CD4-positive, alpha-beta T cell treated with Interleukin-17A for 4 hours (primary cell): ENCODE measurements around the gene TMPO.
"Not testable (repeated sequence)": the region's sequence is repeated elsewhere in the genome, so short reads cannot be mapped to it uniquely, and the experiment has no call there.

Experiments used
- DNase-seq: peaks from one replicate; pipeline ENCODE4 v3.0.0-alpha.2; 2020; ENCODE audit warnings: mixed read lengths

The TMPO gene

GRCh38 chr12:98579347-98579746 lies 64.0 kb downstream of the TMPO start:
- no peak for DNase-seq

GRCh38 chr12:98579835-98580234 lies 64.4 kb downstream of the TMPO start:
- no peak for DNase-seq

- DNase-seq: no peak
Observed at GRCh38 chr12:98580695-98581094, 65.3 kb downstream of the TMPO start.

- DNase-seq: no peak
Observed at GRCh38 chr12:98581101-98581500, 65.7 kb downstream of the TMPO start.

- no peak for DNase-seq
Observed at GRCh38 chr12:98582093-98582492, 66.7 kb downstream of the TMPO start.

- no peak for DNase-seq
Observed at GRCh38 chr12:98587084-98587483, 71.7 kb downstream of the TMPO start.

- DNase-seq: no peak
Observed at GRCh38 chr12:98591209-98591608, 75.8 kb downstream of the TMPO start.

- peak; percentile 8 for DNase-seq
Observed at GRCh38 chr12:98592825-98593322, 77.5 kb downstream of the TMPO start.

GRCh38 chr12:98593351-98594049 lies 78.1 kb downstream of the TMPO start, which contains the start of gene SLC25A3:
TSS of gene SLC25A3 (plus strand) at chr12:98593686. CDS start at chr12:98593979, 293 bp downstream.
- peak; percentile 97 for DNase-seq

GRCh38 chr12:98594050-98594835 lies 78.9 kb downstream of the TMPO start:
- DNase-seq: peak; percentile 8

GRCh38 chr12:98595243-98595988 lies 80.0 kb downstream of the TMPO start:
- no peak for DNase-seq

GRCh38 chr12:98597313-98597712 lies 81.9 kb downstream of the TMPO start:
- not testable (repeated sequence) for DNase-seq
